ENCODE measurements around the gene IER3.
A peak's percentile ranks its signal among the peaks of the same experiment; 100 is the strongest.

IER3 gene, protein sequence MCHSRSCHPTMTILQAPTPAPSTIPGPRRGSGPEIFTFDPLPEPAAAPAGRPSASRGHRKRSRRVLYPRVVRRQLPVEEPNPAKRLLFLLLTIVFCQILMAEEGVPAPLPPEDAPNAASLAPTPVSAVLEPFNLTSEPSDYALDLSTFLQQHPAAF

DNA sequence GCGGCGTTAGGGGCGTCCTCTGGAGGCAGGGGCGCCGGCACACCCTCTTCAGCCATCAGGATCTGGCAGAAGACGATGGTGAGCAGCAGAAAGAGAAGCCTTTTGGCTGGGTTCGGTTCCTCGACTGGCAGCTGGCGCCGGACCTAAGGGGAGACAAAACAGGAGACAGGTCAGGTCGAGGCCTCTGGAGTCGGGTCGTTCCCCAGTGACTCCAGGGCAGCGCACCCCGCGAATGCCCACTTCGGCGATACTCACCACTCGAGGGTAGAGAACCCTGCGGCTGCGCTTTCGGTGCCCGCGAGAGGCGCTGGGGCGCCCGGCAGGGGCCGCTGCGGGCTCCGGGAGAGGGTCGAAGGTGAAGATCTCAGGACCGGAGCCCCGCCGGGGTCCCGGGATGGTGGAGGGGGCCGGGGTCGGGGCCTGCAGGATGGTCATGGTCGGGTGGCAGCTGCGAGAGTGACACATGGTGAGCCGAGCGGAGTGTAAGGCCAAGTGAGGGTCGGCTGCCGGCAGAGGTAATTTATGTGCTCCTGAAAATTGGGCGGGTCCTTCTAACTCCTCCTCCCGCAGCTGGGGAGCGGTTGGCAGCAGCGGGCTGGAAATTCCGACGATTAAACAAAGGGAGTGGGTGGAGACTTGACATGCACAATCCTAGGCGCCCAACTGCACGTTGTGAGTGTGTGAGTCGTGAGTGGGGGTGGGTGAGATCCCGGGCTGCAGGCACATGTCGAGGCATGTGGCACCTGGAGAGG is at the start of gene IER3:
IER3 (minus strand) TSS at position 494 of the 752 bp plus-strand sequence; CDS start at position 465, 29 bp downstream.
- DNase-seq: peak; percentile 88

DNA sequence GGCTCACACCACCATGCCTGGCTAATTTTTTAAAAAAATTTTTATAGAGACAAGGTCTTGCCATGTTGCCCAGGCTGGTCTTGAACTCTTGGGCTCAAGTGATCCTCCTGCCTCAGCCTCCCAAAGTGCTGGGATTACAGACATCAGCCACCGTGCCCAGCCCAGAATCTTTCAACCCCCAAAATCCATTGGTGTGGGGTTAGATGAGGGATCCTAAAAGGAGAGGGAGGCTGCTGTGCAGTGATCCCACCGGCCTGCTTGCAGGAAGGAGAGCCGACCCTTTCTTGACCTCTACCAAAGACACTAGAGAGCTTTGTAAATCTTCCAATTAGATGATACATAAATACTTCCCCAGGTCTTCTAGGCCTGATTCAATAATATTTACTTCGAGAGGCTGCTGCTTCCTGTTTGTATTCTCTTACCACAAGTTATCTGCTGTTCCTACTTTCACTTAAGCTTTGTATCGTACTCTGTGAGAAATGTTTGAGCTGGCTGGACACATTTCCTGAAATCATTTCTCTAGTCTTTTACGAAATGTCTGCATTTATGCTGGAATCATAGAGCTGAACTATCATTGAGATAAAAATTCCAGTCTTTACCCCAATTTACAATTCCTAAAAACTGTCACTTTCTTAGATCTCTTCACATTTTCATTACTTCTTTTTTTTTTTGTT is 49.3 kb upstream of the IER3 start:
- DNase-seq: peak in 1 of 2 donors; percentile 56

DNA sequence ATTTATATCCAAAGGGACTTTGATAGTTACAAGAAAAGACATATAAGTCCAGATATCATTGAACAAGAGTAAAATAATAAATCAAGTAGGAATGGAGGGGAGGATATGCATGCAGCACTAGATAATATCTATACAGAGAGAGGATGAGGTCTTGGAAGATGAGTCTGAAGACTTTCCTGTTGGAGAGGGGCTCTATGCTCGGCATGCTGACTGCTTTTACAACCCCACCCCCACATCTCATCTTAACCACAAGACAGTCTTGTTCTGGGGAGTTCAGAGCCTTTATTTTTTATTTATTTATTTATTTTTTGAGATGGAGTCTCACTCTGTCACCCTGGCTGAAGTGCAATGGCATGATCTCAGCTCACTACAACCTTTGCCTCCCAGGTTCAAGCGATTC is 48.4 kb upstream of the IER3 start:
- DNase-seq: no peak

DNA sequence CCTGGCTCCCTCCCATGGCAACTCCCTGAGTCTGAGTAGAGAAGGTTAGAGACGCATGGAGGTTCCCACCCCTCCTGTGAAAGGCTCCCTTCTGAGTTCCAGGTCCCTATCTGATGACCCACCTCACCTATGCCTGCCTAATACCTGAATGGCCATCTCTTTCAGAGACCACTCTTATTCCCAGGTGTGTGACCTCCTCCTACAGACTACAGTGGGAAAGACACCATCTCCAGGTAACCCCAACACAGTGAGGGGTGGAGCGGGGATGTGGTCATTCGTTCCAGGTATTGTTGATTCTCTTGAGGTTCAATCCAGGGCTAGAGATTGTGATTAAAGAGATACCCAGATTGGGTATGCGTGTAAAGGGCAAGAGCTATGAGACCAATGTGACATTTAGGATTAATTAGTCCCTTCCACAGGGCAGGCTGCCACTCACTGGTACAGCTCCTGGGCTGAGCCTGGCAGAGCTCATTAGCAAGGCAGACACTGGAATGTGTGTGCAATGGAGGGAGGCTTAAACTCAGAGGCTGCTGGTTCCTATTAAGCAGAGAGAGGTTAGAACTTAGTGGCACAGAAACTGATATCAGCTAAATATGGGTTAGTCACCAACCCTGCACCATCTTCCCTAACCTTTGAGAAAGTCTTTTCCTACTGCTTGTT is 46.5 kb upstream of the IER3 start:
- no peak for DNase-seq

DNA sequence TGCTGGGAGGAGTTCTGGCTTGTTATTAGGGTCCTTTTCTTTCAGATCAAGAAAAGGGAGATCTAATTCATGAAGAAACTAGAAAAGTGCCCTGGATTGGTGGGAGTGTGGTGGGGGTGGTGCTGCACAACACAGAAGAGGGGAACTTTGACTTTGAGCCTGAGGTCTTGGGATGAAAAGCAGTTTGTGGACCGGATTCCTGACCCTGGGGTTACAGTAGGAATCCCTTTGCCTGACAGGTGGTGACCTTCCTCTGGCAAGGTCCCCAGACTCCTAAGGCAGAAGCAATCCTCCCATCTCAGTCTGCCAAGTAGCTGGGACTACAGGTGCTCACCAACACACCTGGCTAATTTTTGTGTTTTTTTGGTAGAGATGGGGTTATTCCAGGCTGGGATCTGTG is 45.3 kb upstream of the IER3 start:
- DNase-seq: no peak

DNA sequence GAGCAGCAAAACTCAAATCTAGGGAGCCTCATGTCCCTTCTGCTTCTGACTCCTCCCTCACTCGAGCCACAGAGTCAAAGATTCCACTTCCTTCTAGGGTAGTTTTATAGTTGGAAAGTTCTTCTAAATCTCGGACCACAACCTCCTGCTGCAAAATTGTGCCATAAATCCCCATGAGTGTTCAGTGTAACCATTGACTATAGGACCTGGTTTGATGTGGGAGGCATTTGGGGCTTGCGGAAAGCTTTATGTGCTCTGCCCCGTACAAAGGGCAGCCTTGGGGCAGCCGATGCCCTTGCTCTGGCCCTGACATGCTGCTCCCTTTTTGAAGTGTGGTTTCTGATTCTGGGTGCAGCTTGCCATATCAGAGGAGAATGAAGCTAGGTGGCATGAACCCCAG is 43.6 kb upstream of the IER3 start:
- DNase-seq: peak in 1 of 2 donors; percentile 31

DNA sequence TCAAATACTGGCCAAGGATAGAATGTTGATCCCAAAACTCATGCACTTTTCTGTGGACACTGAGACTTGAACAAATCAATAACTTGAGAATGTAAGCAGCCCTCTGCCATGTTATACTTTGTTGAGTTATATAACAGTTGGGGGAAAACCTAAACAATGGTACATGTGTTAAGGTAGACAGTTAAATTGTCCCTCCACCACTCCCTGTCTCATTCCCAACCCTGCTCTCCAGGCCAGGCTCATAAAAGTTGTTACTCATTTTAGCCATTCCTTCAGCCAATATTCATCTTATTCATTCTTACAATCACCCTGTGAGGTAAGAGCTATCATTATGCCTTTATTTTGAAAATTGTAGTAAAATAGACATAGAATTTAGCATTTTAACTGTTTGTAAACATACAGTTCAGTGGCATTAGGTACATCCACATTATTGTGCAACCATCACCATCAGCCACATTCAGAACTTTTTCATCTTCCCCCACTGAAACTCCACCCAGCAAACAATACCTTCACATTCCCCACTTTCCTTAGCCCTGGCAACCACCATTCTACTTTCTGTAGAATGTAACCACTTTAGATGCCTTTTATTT is 38.2 kb upstream of the IER3 start:
- no peak for DNase-seq

DNA sequence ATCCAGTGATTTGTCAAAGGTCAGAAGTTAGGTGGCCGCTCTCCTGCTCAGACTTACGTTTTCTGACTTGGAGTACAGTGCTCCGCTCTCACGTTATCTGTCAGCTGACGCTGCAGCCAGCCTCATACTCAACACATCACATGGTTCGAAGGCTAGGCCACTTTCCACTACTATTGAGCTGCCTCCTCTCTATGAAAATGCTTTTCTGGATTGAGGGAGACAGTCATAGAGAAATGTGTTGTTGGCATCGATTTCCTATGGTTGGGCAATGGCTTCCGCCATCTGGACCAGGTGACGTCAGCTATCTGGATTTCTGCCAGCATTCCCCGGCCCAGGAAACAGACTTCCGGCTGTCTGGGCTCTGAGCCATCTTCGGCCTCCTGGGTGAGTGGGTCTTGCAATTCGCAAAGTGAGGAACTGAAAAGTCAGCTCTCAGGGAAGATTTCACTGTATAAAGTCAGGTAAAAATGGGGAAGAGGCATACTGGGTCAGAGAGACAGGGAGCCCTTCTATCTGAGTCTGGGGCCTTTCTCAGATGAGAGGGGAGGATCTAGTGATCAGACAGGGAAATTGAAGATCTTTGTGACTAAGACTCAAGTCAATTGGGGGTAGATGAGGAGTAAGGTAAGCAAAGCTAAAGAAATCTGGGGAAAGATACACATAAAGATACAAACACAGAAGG is 37.5 kb upstream of the IER3 start:
- peak; percentile 42 to 85 for DNase-seq

DNA sequence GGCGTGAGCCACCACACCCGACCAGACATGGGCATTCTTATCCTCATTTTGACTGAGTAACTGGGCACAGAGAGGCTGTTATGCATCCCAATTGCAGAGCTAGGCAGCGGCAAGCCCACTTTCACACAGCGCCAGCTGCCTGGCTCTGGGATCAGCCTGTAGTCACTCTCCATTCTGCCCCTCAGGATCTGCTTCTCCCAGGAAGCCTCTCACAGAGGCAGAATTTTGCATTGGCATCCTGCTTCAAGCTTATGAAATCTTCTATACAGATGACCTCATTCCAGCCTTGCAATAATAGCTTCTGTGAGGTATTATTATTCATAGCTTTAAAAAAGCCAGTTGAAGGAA is 37.0 kb upstream of the IER3 start:
- no peak for DNase-seq

DNA sequence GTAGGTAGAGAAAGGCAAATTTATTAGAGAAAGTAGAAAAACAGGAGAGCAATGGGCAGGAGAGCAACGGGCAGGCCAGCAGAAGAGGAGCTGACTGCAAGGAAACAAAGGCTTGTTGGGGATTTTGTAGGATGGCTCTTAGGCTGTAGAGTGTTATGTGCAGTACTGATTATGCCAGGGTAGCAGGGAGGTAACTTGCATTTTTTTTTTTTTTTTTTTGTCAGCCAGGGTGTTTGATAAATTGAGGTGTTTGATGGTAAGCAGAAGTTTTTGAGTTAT is 36.2 kb upstream of the IER3 start:
- no peak for DNase-seq

DNA sequence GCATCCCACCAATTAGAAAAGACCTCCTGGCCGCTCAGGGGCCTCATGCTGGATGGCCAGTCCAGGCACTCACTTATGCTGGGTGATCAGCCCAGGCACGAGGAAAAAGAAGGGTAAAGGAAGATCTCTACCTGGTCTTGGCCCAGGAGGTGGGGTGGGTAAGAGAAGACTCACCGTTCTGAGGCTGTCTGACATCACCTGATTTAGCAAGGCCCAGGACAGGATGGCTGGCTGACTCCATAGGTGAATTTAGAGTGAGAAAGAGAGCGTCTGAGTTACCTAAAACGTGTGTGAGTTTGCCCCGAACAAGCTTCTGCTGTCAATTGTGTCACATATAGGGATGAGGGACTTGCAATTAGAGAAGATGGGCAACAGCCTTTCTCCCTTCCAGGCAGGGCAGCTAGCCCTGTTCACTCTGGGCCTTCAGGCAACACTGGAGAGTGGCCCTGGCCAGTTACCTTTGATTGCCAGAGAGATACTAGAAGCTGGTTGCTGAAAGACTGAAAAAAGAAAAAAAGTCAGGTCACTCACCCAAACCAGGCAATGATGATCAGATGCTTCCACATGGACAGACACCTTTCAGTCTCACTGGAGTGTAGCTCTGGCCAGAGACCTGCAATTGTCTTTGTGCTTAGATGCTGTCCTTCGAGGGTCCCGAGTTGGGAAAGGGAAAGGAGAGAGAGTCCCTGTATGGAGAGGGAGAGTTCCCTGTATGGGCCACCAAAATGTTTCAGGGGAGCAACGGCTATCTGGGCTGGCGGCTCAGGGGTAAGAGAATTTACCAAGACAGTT is 35.7 kb upstream of the IER3 start:
- no peak for DNase-seq

DNA sequence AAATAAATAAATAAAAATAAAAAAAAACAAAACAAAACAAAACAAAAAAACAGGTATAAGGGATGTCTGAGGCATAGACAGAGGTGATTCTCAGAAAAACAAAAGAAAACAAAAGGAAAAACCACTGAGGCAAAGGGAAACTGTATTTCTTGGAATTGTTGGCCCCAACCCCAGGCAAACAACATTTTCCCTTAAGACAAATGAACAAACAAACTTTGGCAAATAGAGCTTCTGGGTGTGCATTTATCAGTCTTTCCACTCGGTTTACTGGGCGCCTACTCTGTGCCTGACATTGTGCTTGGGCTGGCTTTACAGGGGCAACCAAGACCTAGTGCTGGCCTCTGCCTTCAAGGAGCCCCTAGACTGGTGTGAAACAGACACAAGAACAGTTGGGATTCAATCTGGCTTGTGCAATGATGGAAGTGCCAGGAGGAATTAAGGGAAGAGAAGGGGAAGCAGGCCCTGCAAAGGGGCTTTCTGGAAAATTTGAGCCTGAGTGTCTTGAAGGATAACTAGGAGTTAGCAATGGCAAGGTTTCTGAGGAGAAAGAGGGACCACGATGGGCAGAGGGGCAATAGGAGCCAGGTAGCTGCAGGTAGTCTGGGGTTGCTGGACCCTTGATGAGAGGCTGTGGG is 33.8 kb upstream of the IER3 start:
- no peak for DNase-seq

DNA sequence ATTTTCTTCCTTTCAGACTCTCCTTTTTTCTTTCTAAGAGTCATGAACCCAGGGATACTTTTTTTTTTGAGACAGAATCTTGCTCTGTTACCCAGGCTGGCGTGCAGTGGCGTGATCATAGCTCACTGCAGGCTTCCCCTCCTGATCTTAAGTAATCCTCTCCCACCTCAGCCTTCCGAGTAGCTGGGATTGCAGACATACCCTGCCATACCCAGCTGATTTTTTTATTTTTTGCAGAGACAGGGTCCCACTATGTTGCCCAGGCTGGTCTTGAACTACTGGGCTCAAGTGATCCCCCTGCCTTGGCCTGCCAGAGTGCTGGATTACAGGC is 32.8 kb upstream of the IER3 start:
- no peak for DNase-seq

DNA sequence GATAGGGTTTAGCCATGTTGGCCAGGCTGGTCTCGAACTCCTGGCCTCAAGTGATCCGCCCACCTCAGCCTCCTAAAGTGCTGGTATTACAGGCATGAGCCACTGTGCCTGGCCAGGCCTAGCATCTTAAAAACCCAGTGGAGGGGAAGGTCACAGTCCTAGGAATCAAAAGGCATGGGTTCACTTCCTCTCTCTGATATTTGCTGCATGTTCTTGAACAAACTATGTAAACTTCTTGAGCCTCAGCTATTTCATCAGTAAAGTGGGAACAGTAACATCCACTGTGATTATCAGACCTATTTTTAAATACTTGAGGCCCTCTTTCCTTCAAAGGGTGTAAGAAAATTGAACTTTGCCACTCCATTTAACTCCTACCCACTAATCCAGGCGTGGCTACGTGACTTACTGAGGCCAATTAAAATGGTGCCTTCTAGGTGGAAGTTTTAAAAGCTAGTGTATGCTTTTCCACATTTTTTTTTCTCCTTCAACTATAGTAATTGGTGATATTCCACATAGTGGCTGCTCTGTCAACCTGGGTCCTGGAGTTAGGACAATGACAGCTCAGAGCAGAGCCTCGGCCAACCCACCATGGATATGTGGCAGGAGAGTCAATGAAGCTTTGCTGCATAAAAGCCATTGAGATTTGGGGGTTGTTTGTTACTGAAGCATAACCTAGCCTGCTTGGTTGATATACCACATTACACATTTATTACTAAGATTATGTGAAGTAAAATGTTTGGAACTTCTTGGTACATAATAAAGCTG is 32.2 kb upstream of the IER3 start:
- no peak for DNase-seq

DNA sequence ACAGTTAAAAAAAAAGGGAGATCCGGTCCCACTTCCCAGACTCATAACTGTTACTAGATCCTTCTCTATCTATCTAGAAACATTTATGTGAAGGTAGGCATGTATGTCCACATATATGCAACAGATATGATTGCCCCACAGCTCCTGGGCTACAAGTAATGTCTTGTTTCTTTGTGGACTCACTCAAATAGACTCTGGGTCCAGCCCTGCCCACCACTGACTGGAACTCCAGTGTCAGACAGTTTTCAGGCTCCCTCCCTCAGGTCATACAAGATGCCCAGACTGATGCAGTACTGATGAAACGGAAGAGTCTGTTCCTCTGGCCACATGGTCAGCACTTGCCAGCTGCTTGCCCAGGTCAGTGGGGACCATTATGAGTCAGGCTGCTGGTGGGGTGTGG is 30.8 kb upstream of the IER3 start:
- no peak for DNase-seq

DNA sequence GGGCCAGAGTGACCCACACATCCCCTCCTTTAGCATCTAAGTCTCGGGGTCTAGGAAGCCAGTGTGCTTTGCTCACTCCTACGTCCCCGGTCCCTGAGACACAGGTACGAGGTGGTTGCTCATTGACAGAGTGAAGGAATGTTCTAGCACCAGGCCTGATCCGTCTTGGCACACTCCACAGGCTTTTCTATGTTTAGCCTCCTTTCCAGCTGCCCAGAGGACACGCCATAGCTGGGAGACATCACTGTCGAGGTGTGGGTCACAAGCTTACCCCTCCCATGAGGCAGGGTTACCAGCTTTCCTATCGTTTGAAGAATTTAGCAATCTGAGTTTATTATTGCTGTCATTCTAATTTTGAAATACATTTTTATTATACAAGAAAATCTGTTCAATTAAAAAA is 30.4 kb upstream of the IER3 start:
- no peak for DNase-seq

DNA sequence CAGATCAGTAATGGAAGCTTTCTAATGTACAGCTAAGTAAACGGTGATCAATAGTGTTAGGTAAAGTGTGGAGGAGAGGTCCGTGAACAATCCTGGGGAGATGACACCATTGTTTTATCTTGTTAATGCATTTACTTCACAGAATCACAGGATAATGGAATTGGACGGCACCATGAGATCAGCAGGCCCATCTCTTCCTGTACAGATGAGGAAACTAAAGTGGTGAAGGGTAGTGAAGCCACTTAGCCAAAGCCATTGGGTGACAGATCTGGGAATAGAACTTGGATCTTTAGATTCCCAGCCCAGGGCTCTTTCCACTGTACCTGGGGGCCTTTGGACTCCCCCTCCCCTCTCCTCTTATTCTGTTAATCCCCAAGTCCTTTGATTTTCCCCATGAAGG is 26.2 kb upstream of the IER3 start:
- DNase-seq: no peak

DNA sequence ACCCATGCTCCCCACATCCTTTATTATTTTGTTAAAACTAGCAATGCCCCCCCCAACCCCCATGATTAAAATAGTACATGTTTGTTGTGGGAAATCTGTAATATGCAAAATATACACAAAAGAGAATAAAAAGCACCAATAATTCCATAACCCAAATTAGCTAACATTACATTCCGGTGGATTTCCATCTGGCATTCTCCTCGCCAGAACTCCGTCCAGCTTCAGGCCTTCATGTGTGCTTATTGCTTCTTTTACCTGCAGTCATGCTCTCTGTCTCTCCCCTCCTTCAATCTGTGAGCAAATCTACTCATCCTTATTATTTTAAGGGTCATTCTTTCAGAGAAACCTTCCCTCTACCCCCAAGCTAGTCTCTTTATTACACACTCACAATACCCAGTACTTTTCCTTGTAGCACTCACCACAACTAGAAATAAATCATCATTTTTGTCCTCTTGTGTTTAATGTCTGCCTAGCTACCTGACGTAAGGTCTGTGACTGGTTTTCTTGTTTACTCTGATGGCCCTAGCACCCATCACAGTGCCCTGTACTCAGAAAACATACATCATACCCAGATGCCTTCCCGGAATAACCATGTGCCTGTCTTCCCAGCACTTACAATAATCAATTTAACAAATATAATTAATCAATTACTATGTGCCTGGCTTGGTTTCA is 25.6 kb upstream of the IER3 start:
- no peak for DNase-seq

DNA sequence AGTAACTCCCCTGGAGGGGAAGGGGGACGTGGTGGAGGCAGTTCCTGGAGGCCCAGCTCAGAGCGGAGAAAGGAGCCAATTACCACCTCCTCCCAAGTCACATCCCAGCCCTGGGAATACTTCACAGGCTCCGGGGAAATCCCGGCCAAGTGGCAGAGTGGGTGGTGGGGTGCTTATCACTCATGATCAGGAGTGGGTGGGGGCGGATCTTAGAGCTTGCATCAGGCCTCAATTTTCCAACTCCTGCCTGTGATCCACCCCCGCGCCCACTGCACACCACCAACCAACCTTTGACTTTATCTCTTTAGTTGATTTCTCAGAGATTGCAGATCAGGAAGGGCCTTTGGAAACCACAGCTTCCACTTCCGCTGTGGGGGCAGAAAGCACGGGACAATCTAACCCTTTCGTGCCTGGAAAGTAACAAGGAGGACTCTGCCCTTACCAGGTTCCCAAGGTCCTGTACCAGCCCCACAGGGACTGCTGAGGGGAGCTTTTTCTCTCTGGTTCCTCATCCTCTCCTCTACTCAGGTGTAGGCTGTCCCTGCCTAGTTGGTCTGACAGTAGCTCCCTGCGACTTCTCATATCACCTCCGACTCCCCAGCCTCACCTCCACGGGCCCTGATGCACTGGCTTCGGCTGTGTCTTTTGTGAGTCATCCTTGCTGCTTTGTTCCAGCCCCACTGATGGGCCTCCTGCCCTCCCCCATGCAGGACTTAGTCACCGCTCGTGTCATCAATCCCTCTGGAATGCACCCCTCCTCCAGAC is 24.9 kb upstream of the IER3 start:
- DNase-seq: peak; percentile 47 to 56

DNA sequence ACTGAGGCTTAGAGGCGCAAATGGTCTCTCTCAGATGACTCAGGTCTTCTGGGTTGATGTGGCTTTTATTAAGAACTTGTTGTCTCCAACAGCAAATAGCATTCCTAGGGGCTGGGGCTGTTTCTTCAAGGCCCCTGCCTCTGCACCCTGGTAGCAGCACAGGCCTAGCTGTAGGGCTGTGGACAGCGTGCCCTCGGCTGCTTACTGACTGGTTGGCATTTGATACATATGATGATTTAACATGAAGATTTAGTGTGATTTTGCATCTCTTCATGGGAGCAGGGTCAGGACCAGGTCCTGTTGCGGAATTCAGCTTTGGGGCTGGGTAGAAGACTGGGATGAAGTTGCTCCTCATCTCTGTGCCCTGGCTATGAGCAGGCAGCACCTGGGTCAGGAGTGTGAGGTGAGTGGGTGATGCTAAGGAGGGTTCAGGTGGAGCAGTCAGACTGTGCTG is 24.3 kb upstream of the IER3 start:
- DNase-seq: no peak
